Measurements from ENCODE around the gene CHAF1A.
A peak's percentile ranks its signal among the peaks of the same experiment; 100 is the strongest.

Gene CHAF1A

DNA sequence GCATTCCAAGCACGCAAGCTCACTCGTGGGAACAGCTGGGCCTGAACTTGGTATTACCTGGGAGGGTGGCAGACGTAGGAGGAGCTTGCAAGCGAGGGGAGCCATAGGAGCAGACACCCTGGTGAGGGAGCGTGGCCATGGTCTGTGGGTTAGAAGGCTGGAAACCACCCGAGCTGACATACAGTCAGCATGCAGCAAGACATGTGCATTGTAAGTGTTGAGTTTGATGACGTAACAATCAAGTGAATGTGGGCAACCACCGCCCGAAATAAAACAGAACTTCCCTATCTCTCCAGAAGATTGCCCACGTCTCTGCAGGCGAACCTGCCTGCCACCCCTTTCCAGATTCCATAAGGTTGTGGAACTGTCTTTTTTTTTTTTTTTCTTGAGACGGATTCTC, 28.3 kb downstream of the CHAF1A start:
- Mint-ChIP-seq H3K36me3 (peaks cover 10% of the 10 kb centered on the region), H3K27ac (no peak overlapping the region), H3K9me3 (ENCODE audit: low read depth) (no peaks in the 10 kb centered on the region), H3K27me3 (no peaks in the 10 kb centered on the region), H3K4me1 (ENCODE audit: low read depth) (no peaks in the 10 kb centered on the region), H3K4me3 (no peak overlapping the region)

DNA sequence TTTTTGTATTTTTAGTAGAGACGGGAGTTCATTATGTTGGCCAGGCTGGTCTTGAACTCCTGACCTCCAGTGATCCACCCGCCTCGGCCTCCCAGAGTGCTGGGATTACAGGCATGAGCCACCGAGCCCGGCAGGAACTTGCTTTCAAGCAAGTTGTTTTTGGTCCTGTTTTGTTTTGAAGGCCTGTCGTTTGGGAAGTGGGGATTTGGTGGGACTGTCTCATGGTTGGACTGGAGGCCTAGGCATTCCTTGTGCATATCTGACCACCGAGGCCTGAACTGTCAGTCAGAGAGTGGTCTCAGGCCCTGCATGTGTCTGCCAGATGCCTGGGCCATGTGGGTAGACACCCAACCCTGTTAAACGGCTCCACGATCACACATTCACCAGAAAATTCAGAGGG, 28.9 kb downstream of the CHAF1A start:
- H3K4me1 Mint-ChIP-seq (ENCODE audit: low read depth): no peaks in the 10 kb centered on the region
- H3K9me3 Mint-ChIP-seq (ENCODE audit: low read depth): no peaks in the 10 kb centered on the region
- H3K27ac Mint-ChIP-seq: no peak overlapping the region
- H3K4me3 Mint-ChIP-seq: no peak overlapping the region
- H3K27me3 Mint-ChIP-seq: no peaks in the 10 kb centered on the region
- peaks cover 10% of the 10 kb centered on the region for H3K36me3 Mint-ChIP-seq

DNA sequence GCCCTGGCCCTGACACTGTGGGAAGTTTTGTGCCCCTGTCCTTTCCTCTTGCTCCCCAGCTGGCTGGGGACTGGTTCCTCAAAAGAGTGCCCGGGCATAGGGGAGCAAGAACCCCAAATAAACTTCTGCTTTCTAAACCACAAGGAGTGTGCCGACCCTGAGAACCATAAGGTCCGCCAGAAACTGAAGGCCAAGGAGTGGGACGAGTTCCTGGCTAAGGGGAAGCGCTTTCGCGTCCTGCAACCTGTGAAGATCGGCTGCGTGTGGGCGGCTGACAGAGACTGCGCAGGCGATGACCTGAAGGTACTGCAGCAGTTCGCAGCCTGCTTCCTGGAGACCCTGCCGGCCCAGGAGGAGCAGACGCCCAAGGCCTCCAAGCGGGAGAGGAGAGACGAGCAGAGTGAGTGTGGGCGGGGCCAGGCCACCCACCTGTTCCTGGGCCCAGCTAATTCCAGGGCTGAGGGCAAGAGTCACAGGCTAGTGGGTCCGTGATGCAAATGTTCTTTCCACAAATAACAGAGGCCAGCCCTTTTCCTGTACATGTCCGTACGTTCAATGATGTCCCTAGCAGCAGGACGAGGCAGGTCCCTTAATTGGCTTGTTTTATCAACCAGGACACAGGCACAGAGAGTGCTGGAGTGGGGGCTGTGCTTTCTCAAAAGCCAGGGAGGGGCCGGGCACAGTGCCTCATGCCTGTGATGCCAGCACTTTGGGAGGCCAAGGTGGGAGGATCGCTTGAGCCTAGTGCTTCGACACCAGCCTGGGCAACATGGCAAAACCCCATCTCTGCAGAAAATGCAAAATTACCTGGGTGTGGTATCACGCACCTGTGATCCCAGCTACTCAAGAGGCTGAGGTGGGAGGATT, 29.6 kb downstream of the CHAF1A start:
- Mint-ChIP-seq H3K9me3 (ENCODE audit: low read depth) (no peaks in the 10 kb centered on the region), H3K4me1 (ENCODE audit: low read depth) (no peaks in the 10 kb centered on the region), H3K27me3 (no peaks in the 10 kb centered on the region), H3K27ac (no peak overlapping the region), H3K36me3 (peaks cover 10% of the 10 kb centered on the region), H3K4me3 (no peak overlapping the region)

DNA sequence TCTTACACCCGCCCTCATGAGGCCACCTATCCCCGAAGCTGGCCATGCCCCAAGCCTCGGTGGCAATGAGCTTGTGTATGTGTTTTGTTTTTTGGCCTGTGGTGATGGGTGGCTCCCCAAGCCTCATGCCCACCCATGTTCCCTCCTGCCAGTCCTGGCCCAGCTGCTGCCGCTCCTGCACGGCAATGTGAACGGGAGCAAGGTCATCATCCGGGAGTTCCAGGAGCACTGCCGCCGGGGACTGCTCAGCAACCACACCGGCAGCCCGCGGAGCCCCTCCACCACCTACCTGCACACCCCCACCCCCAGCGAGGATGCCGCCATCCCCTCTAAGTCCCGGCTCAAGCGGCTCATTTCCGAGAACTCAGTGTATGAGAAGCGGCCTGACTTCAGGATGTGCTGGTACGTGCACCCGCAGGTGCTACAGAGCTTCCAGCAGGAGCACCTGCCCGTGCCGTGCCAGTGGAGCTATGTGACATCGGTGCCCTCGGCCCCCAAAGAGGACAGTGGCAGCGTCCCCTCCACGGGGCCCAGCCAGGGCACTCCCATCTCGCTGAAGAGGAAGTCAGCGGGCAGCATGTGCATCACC, 30.6 kb downstream of the CHAF1A start:
- H3K4me3 Mint-ChIP-seq: no peak overlapping the region
- no peaks in the 10 kb centered on the region for H3K9me3 Mint-ChIP-seq (ENCODE audit: low read depth)
- H3K27me3 Mint-ChIP-seq: no peaks in the 10 kb centered on the region
- peaks cover 10% of the 10 kb centered on the region for H3K36me3 Mint-ChIP-seq
- H3K4me1 Mint-ChIP-seq (ENCODE audit: low read depth): no peaks in the 10 kb centered on the region
- H3K27ac Mint-ChIP-seq: no peak overlapping the region

DNA sequence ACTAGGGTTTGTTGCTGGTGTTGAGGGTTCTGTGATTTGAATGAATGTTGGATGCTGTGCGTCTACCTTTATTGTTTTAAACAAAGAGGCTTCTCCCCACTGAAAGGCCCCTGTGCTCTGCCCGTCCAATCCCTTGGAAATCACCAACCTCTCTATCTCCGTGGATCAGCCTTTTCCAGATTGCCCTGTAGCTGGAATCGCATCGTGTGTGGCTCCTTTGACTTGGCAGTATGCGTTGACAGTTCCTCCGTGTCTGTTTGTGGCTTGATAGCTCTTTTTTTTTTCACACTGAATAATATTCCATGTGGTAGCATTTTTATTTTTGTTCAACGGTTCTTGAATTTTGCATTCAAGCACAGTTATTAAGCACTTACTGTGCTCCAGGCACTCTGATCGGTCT, 32.0 kb downstream of the CHAF1A start:
- no peaks in the 10 kb centered on the region for H3K27me3 Mint-ChIP-seq
- no peak overlapping the region for H3K4me3 Mint-ChIP-seq
- no peaks in the 10 kb centered on the region for H3K9me3 Mint-ChIP-seq (ENCODE audit: low read depth)
- H3K27ac Mint-ChIP-seq: no peak overlapping the region
- peaks cover 12% of the 10 kb centered on the region for H3K36me3 Mint-ChIP-seq
- H3K4me1 Mint-ChIP-seq (ENCODE audit: low read depth): no peaks in the 10 kb centered on the region

DNA sequence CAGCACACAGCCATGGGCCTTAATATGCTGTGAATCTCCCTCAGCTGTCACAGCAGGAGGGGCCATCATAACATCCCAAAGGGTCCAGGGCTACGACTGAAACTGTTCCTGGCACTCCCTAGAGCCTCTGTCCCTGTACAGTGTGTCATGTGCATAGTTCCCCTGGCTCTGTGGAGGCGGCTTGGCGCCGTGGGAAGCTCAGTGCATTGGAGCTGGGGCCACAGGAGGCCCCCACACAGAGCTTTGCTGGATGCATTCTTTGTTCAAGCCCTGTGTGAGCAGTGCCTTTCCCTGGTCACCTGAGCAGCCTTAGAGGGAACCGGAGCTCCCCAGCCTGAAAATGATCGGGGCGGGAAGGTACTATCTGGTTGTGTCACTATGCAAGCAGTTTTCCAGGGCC, 33.8 kb downstream of the CHAF1A start:
- Mint-ChIP-seq H3K27ac (no peak overlapping the region), H3K36me3 (peaks cover 8% of the 10 kb centered on the region), H3K4me3 (no peak overlapping the region), H3K27me3 (no peaks in the 10 kb centered on the region), H3K9me3 (ENCODE audit: low read depth) (no peaks in the 10 kb centered on the region), H3K4me1 (ENCODE audit: low read depth) (no peaks in the 10 kb centered on the region)

DNA sequence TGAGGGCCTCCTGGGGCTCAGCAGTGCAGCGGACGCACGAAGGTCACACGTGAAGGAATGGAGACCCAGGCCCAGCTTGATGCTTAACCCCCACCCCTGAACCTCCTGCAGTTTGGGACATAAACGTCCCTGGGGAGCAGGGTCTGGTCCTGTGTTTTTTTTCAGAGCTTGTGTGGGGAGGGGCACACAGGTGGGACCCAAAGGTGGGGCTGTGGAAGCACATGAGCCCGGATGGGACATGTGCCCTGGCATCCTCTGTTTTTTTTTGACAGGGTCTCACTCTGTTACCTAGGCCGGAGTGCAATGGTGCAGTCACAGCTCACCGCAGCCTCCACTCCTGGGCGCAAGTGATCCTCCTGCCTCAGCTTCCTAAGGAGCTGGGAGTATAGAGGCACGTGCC, 34.7 kb downstream of the CHAF1A start:
- no peaks in the 10 kb centered on the region for H3K27me3 Mint-ChIP-seq
- no peak overlapping the region for H3K27ac Mint-ChIP-seq
- no peaks in the 10 kb centered on the region for H3K9me3 Mint-ChIP-seq (ENCODE audit: low read depth)
- peaks cover 8% of the 10 kb centered on the region for H3K36me3 Mint-ChIP-seq
- H3K4me3 Mint-ChIP-seq: no peak overlapping the region
- peaks cover 1% of the 10 kb centered on the region for H3K4me1 Mint-ChIP-seq (ENCODE audit: low read depth)

DNA sequence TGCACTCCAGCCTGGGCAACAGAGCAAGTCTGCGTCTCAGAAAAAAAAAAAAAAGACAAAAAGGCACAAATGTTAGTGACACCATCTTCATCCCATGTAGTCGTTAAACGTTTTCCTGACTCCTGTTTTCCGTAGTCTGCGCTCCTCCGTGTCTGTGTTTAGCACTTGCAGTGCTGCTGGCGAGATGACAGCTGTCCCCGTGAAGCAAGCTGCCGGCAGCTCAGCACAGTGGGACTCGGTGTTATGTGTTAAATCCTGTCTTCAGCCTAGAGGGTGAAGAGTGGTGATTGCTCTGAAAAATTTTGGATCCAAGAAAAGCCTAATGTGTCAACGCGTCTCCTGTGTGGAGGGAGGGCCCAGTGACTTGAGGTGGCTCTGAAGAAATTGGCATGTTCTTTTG, 36.8 kb downstream of the CHAF1A start:
- no peak overlapping the region for H3K27ac Mint-ChIP-seq
- H3K27me3 Mint-ChIP-seq: no peaks in the 10 kb centered on the region
- no peaks in the 10 kb centered on the region for H3K9me3 Mint-ChIP-seq (ENCODE audit: low read depth)
- peaks cover 4% of the 10 kb centered on the region for H3K4me1 Mint-ChIP-seq (ENCODE audit: low read depth)
- H3K36me3 Mint-ChIP-seq: peaks cover 8% of the 10 kb centered on the region
- no peak overlapping the region for H3K4me3 Mint-ChIP-seq

DNA sequence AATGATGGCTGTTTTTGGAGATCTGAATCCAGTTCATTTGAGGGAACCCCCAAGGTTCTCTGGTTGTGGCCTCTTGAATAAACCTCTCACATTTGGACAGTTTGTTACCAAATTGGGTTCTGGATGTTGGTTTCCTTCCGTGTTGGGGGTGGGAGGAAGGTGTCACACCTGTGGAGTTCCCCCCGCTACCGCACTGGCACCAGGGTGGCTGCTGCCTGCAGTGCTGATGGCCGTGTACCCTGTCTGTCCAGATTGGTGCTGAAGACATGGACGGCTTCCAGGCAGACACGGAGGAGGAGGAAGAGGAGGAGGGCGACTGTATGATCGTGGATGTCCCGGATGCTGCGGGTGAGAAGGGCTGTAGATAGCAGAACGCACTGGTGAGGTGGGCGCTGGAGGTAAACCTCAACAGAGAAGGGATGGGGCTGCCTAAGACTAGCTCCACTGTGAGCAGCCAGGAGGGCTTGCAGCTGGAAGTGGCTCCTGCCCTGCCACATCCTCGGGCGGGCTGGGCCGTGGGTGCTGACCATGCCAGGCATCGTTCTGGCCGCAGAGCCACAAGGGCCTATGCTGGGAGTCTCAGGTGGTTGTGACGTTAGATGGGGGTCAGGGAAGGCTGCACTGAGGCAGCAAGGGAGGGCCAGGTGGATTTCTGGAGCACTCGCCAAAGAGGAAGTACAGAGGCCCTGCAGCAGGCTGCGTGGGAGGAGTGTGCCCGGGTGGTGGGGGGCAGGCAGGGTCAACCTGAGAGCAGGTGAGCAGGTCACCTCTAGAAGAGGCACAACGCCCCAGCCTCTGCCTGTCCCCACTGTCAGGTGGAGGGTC, 39.8 kb downstream of the CHAF1A start:
- H3K9me3 Mint-ChIP-seq (ENCODE audit: low read depth): no peaks in the 10 kb centered on the region
- peak overlapping the region; percentile 38 for H3K27ac Mint-ChIP-seq
- no peaks in the 10 kb centered on the region for H3K27me3 Mint-ChIP-seq
- peak overlapping the region; percentile 72 for H3K4me3 Mint-ChIP-seq
- H3K36me3 Mint-ChIP-seq: peaks cover 3% of the 10 kb centered on the region
- H3K4me1 Mint-ChIP-seq (ENCODE audit: low read depth): peaks cover 4% of the 10 kb centered on the region

DNA sequence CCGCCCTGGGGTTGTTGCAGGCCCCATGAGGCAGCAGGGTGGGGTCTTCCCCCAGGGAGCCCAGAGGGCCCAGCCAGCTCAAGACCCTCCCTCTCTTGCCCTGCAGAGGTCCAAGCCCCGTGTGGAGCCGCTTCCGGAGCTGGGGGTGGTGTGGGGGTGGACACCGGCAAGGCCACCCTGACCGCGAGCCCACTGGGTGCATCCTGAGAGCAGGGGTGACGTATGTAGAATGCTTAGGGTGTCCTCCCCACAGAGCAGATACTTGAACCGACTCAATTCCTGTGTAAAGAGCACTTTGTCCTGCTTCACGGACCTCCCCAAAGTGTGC, 40.3 kb downstream of the CHAF1A start:
- Mint-ChIP-seq H3K27ac (no peak overlapping the region), H3K4me3 (no peak overlapping the region), H3K27me3 (no peaks in the 10 kb centered on the region), H3K9me3 (ENCODE audit: low read depth) (no peaks in the 10 kb centered on the region), H3K4me1 (ENCODE audit: low read depth) (peaks cover 4% of the 10 kb centered on the region), H3K36me3 (peaks cover 3% of the 10 kb centered on the region)

DNA sequence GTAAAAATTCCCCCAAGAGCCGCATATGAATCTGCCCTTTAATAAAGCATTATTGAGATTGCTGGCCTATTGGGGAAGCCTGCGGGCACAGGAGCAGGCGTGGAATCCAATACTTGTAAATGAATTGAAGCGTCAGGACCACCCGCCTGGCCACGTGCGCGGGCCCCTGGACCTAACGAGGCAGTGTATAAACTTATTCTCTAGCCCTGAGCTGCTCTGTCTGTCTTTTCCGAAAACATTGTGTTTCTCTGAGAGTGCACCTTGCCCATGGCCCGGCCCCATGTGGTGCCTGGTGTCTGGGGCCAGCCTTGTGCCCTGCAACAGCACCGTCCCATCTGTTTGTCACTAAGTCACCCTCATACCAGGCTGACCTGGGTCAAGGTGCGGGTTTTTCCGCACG, 40.7 kb downstream of the CHAF1A start:
- peaks cover 4% of the 10 kb centered on the region for H3K4me1 Mint-ChIP-seq (ENCODE audit: low read depth)
- no peaks in the 10 kb centered on the region for H3K27me3 Mint-ChIP-seq
- H3K9me3 Mint-ChIP-seq (ENCODE audit: low read depth): no peaks in the 10 kb centered on the region
- H3K4me3 Mint-ChIP-seq: no peak overlapping the region
- no peak overlapping the region for H3K27ac Mint-ChIP-seq
- H3K36me3 Mint-ChIP-seq: peaks cover 3% of the 10 kb centered on the region

DNA sequence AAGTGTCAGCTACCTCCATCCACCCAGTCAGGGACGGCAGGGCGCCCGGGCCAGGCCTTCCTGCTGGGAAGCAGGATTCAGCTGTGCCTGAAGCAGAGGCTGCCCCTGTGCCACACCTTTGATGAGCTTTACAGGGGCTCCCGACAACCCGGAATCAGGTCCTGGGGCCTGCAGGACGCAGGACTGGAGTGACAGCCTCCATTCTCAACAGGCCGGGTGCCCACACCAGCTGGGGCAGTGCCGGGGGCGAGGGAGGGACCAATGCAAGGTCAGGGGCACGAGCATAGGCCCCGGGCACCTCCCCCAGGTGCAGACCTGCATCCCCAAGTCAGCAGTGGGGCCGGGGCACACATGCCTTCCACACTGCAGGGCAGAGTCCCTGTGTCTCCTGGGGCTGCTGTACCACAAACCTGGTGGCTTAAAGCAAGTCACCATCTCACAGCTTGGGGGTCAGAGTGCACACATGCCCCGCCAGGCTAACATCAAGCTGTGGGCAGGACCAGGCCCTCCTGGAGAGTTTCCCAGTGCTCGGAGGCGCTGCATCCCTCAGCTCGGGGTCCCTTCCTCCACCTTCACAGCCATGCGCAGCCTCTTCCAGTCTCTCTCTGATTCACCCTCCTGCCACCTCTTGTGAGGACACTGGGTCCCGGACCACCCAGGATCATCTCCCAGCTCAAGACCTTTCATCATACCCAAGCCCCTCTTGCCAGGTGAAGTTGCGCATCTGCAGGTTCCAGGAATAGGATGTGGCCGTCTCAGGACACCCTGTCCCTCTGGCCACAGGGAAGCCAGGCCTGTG, 41.7 kb downstream of the CHAF1A start:
- Mint-ChIP-seq H3K27ac (no peak overlapping the region), H3K27me3 (no peaks in the 10 kb centered on the region), H3K4me3 (no peak overlapping the region), H3K36me3 (peaks cover 3% of the 10 kb centered on the region), H3K9me3 (ENCODE audit: low read depth) (no peaks in the 10 kb centered on the region), H3K4me1 (ENCODE audit: low read depth) (peaks cover 4% of the 10 kb centered on the region)

DNA sequence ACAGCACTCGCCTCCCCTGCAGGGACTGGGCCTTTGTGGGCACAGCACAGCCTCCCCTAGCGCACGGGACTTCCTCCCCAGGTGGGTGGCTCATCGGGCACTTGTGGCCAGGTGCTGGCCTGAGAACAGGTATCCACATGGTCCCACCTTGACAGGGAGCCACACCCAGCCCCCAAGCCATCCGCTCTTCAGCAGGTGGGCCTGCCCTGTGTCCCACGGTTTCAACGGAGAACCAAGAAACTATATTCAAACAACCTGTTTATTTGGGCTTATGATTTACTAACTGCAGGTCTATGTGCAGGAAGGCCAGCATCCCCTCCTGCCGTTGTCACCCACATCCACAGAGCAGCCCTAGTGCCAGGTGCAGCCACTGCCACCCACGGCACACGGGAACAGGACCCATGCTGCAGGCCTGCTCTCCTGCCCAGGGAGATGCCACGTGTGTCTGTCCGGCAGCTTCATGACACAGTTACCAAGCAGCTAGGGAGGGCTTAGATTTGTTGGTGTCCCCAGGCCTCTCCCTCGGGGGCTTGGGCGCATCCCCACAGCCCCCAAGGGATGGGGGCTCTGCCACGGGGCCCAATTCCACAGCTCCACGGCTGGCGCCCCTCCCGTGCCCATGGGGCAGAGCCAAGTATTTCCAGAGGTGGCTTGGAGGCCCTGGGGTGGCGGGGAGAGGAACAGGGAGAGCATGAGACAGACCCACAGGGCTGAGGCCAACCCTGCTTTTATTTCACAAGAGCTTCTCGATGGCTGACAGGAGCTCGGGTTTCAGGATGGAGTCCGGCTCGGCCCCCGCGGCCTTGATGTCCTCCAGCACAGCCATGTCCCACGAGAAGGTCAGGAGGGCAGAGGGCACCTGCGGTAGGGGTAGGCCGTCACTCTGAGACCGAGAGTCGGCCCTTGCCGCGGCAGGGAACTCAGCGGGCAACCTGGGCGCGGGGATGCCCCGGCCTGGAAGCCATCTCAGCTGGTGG, 42.6 kb downstream of the CHAF1A start:
- no peaks in the 10 kb centered on the region for H3K27me3 Mint-ChIP-seq
- H3K4me1 Mint-ChIP-seq (ENCODE audit: low read depth): peaks cover 4% of the 10 kb centered on the region
- H3K4me3 Mint-ChIP-seq: no peak overlapping the region
- no peaks in the 10 kb centered on the region for H3K9me3 Mint-ChIP-seq (ENCODE audit: low read depth)
- no peaks in the 10 kb centered on the region for H3K36me3 Mint-ChIP-seq
- no peak overlapping the region for H3K27ac Mint-ChIP-seq
